Body of pancreas (tissue), 4 donors: ENCODE data around the gene MIB2.

Source experiments
- POLR2A ChIP-seq, 3 donors: fragments of 450-650 bp; IDR thresholded peaks; one replicate each; pipeline ENCODE4 v1.6.1; 2016; ENCODE audit warnings: antibody characterized with exemption in 3 of 3, mild to moderate bottlenecking in 2 of 3
- TF ChIP-seq, protein P1 (sequence below), 7 experiments: fragments of 450-650 bp in 4 of 7; fragments of 200-600 bp in 3 of 7; sonication (generic) in 3 of 7; IDR thresholded peaks; one replicate each; pipeline ENCODE4 v1.5.1; 2016 to 2019; ENCODE audit warnings: antibody characterized with exemption in 7 of 7

DNA sequence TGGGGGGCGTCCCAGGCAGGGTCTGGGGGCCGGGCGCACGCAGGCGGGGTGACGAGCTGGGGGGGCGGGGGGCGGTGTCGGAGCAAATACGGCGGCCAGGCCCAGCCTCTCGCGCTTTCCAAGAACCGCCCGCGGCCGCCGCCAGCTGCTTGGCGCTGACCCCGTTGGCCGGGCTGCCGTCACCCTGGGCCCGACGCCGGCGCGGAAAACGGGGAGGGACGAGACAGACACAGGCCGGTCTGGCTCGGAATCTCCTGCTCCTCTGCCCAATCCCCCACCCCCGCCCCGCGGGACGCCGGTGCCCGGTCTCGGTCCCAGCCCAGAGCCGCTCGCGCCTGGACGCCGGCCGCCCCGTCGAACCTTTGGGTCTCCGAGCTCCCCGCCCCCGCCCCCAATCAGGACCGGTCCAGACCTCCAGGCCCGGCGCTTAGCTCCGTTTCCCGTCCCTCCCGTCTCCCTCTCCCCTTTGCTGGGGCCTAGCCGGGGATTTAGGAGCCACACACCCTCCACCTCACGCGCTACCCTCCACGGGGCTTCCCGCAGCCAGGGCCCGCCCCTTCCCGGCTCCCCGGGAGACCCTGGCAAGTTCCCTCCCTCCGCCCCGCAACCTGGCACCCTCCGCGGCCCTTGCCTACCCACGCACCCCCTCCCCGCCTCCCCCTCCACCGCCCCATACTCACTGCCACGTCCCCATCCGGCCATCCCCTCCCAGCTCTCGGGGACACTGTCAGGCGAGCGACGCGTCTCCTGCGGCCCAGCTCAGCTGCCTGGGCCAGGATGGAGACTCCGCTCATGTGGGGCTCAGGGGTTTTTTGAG is 15.9 kb downstream of the MIB2 start:
- TF ChIP-seq POLR2A (IDR thresholded peaks at IDR 0.05) = no peak
- TF ChIP-seq, protein P1, sequence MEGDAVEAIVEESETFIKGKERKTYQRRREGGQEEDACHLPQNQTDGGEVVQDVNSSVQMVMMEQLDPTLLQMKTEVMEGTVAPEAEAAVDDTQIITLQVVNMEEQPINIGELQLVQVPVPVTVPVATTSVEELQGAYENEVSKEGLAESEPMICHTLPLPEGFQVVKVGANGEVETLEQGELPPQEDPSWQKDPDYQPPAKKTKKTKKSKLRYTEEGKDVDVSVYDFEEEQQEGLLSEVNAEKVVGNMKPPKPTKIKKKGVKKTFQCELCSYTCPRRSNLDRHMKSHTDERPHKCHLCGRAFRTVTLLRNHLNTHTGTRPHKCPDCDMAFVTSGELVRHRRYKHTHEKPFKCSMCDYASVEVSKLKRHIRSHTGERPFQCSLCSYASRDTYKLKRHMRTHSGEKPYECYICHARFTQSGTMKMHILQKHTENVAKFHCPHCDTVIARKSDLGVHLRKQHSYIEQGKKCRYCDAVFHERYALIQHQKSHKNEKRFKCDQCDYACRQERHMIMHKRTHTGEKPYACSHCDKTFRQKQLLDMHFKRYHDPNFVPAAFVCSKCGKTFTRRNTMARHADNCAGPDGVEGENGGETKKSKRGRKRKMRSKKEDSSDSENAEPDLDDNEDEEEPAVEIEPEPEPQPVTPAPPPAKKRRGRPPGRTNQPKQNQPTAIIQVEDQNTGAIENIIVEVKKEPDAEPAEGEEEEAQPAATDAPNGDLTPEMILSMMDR (IDR thresholded peaks at IDR 0.05) = no peak
